ENCODE measurements around the gene OGA. TPM values are rescaled to one million over a fixed set of nuclear protein-coding genes. Genes with fewer than 3 reads are reported as not detected.

OGA gene
- total and polyA plus RNA-seq, 2 of the 8 experiments (the other 6 are each of a cell fraction or from before 2014, with no cell fraction given), result 31.2 to 107 TPM

- Histone ChIP-seq H3K18ac (ENCODE audit: extremely low read depth, low read length) (no peak overlapping the region), H3K4me3 (ENCODE audit: extremely low read depth in 1 of 4, insufficient read depth in 2 of 4, low read depth in 3 of 4, low read length in 4 of 4) (no peak overlapping the region), H3K4me1 (replicated peaks in 1 of 4; ENCODE audit: control insufficient read depth in 3 of 4, insufficient read depth in 4 of 4, low read length in 3 of 4) (peaks cover 0 to 6% (median 2%) of the 10 kb centered on the region in 4 experiments; a peak in 3 of 7 replicates), H2AFZ (ENCODE audit: low read length) (no peak overlapping the region), H3K4ac (replicated peaks; ENCODE audit: insufficient read length, low read depth, low read length) (no peak overlapping the region), H3K4me2 (ENCODE audit: insufficient read depth in 1 of 2, low read depth in 2 of 2, low read length in 2 of 2) (no peak overlapping the region), H3K79me2 (ENCODE audit: control insufficient read depth in 1 of 2, insufficient read depth in 2 of 2, low read length in 2 of 2) (no peaks in the 10 kb centered on the region), H2BK120ac (replicated peaks; ENCODE audit: low read depth, low read length) (no peak overlapping the region), H2AK5ac (ENCODE audit: low read depth, low read length) (no peak overlapping the region), H3K27me3 (replicated peaks in 1 of 4; ENCODE audit: control insufficient read depth in 3 of 4, extremely low read depth in 1 of 4, insufficient read depth in 3 of 4, low read length in 3 of 4) (no peaks in the 10 kb centered on the region), H3K27ac (ENCODE audit: low read depth, low read length) (no peak overlapping the region), H4K8ac (ENCODE audit: extremely low read depth, insufficient read depth, low read length) (no peak overlapping the region), H3K23ac (ENCODE audit: insufficient read length) (no peak overlapping the region), H4K5ac (ENCODE audit: insufficient read length, low read depth, low read length) (no peak overlapping the region), H3K14ac (ENCODE audit: insufficient read length) (no peak overlapping the region), H4K20me1 (replicated peaks in 1 of 2; ENCODE audit: control insufficient read depth in 1 of 2, insufficient read depth in 2 of 2, low read length in 2 of 2) (no peaks in the 10 kb centered on the region), H2BK20ac (ENCODE audit: low read length) (no peak overlapping the region), H4K91ac (replicated peaks; ENCODE audit: insufficient read length, low read length) (no peak overlapping the region), H3K9ac (replicated peaks in 1 of 4; ENCODE audit: extremely low read depth in 1 of 4, low read depth in 3 of 4, low read length in 3 of 4) (no peak overlapping the region), H3K23me2 (ENCODE audit: low read depth, low read length) (no peaks in the 10 kb centered on the region), H3K56ac (replicated peaks; ENCODE audit: insufficient read length, low read depth, low read length) (no peak overlapping the region), H3K36me3 (ENCODE audit: control insufficient read depth in 2 of 4, insufficient read depth in 4 of 4, low read length in 3 of 4) (no peaks in the 10 kb centered on the region), H3K79me1 (ENCODE audit: low read depth, low read length) (no peaks in the 10 kb centered on the region), H2BK5ac (ENCODE audit: low read depth, low read length) (no peak overlapping the region), H2BK12ac (ENCODE audit: low read depth, low read length) (no peak overlapping the region), H3K9me3 (ENCODE audit: insufficient read depth in 2 of 2, low read depth in 1 of 2, low read length in 1 of 2) (no peaks in the 10 kb centered on the region), H2BK15ac (ENCODE audit: low read length) (no peak overlapping the region)
- ChIA-PET CTCF (ENCODE audit: partially characterized antibody) (interaction anchor here (0.6 to 3.0 kb wide), 6 partner anchors 9 to 149 kb away, joined by 3 to 13 read pairs (median 3); no protein-coding TSS in a partner anchor), POLR2A (ENCODE audit: partially characterized antibody) (interaction anchor here (1.2 to 1.9 kb wide), 2 partner anchors 20 to 171 kb away, joined by 3 to 4 read pairs; no protein-coding TSS in a partner anchor)
- 87% methylated on average over 3 of the region's 3 CpGs; no CpG with 5 or more reads in 1 of the 2 experiments for WGBS, 2 experiments (ENCODE audit: extremely low coverage in 1 of 2, insufficient coverage in 1 of 2, insufficient read length in 1 of 2, insufficient replicate concordance in 2 of 2, low coverage in 1 of 2, low lambda C conversion rate in 2 of 2, missing lambda C conversion rate in 1 of 2)
- FAIRE-seq (no peak), DNase-seq (ENCODE audit: low read depth in 1 of 2, low spot score in 2 of 2) (no peak)
- no peak for TF ChIP-seq CHD2 (IDR thresholded peaks at IDR 0.05; ENCODE audit: low read length)
- TF ChIP-seq MAX (IDR thresholded peaks at IDR 0.05), result no peak
- no peak for TF ChIP-seq SP1 (IDR thresholded peaks at IDR 0.05; ENCODE audit: low read depth, low read length)
- no peak for TF ChIP-seq POU5F1 (IDR thresholded peaks at IDR 0.05; ENCODE audit: low read depth, low read length)
These were observed 66.0 kb downstream of the OGA start for GRCh38 chr10:101752241-101752640.

All from H1 (cell line).